Left ventricle myocardium inferior (tissue), 1 donor: ENCODE measurements around the gene ESR2. TPM values are rescaled to one million over a fixed set of nuclear protein-coding genes. Genes with fewer than 3 reads are reported as not detected.
"Not testable (repeated sequence)": the region's sequence is repeated elsewhere in the genome, so short reads cannot be mapped to it uniquely, and the experiment has no call there.

ENCODE experiments used
- DNase-seq: peaks from one replicate; pipeline ENCODE4 v3.0.0-alpha.2; 2020
- H3K27ac ChIP-seq: fragments of 200-600 bp; replicated peaks from 2 replicates; pipeline ENCODE4 v1.8.0; 2021
- H3K27me3 ChIP-seq: fragments of 200-600 bp; 2 replicates; pipeline ENCODE4 v1.8.0; 2021; ENCODE audit warnings: low read depth
- H3K36me3 ChIP-seq: fragments of 200-600 bp; 2 replicates; pipeline ENCODE4 v1.8.0; 2021
- H3K4me1 ChIP-seq: fragments of 200-600 bp; 2 replicates; pipeline ENCODE4 v1.8.0; 2021
- H3K4me3 ChIP-seq: fragments of 200-600 bp; 2 replicates; pipeline ENCODE4 v1.8.0; 2021; ENCODE audit warnings: mild to moderate bottlenecking, moderate library complexity
- H3K9me3 ChIP-seq: fragments of 200-600 bp; replicated peaks from 2 replicates; pipeline ENCODE4 v1.8.0; 2021
- CTCF ChIP-seq: fragments of 200-600 bp; IDR thresholded peaks from 2 replicates; pipeline ENCODE4 v1.8.0; 2021; ENCODE audit warnings: antibody characterized with exemption, mild to moderate bottlenecking, borderline replicate concordance
- intact Hi-C: fragments of 100-400 bp; cut with micrococcal nuclease; formaldehyde crosslinking; loops from one replicate; pipeline ENCODE4 v1.11.0; 2022
- total RNA-seq: library from RNA; stranded (reverse); fragmentation: NEBNext Ultra II Directional; extraction: Animal tissue kit (Norgen Biotek cat#: 25700); gene quantifications from one replicate; pipeline ENCODE4 v1.2.1, GENCODE V29; 2021
- donor health status: DM: no; HTN: yes; CAD: no; lungs with severe emphysema.

Gene ESR2
- total RNA-seq, 1 donor from 2014 or later: 1.0 TPM

- Histone ChIP-seq H3K27ac (peak overlapping the region; percentile 94), H3K4me1 (peaks cover 81% of the 10 kb centered on the region)
These were observed 78.2 kb downstream of the ESR2 start for GRCh38 chr14:64215978-64216377.

GRCh38 chr14:64215274-64215673 is 78.9 kb downstream of the ESR2 start:
- Histone ChIP-seq H3K27ac (peak overlapping the region; percentile 94), H3K27me3 (no peaks in the 10 kb centered on the region), H3K36me3 (peaks cover 92% of the 10 kb centered on the region), H3K9me3 (no peaks in the 10 kb centered on the region), H3K4me3 (peak overlapping the region; percentile 68), H3K4me1 (peaks cover 81% of the 10 kb centered on the region)
- intact Hi-C loops: no loop called here
- no peak for TF ChIP-seq CTCF
- DNase-seq: no peak

More at GRCh38 chr14:64215978-64216377, 78.2 kb downstream of the ESR2 start:
- no peak for DNase-seq
- Histone ChIP-seq H3K36me3 (peaks cover 92% of the 10 kb centered on the region), H3K27me3 (no peaks in the 10 kb centered on the region), H3K9me3 (no peaks in the 10 kb centered on the region), H3K4me3 (peak overlapping the region; percentile 68)
- TF ChIP-seq CTCF: no peak
- intact Hi-C loops: no loop called here

- no peak for TF ChIP-seq CTCF
- H3K27me3 ChIP-seq: no peaks in the 10 kb centered on the region
- DNase-seq: no peak
- peak overlapping the region; percentile 94 for H3K27ac ChIP-seq
- peaks cover 89% of the 10 kb centered on the region for H3K36me3 ChIP-seq
- intact Hi-C loops: no loop called here
- H3K9me3 ChIP-seq: no peaks in the 10 kb centered on the region
- peak overlapping the region; percentile 68 for H3K4me3 ChIP-seq
- H3K4me1 ChIP-seq: peaks cover 81% of the 10 kb centered on the region
These were observed 80.2 kb downstream of the ESR2 start for GRCh38 chr14:64213853-64214570.

GRCh38 chr14:64213086-64213485 is 81.1 kb downstream of the ESR2 start:
- H3K36me3 ChIP-seq: peaks cover 86% of the 10 kb centered on the region
- no peak for DNase-seq
- intact Hi-C loops: no loop called here
- H3K4me3 ChIP-seq: no peak overlapping the region
- no peaks in the 10 kb centered on the region for H3K27me3 ChIP-seq
- H3K27ac ChIP-seq: peak overlapping the region; percentile 94
- no peak for TF ChIP-seq CTCF
- H3K9me3 ChIP-seq: no peaks in the 10 kb centered on the region
- H3K4me1 ChIP-seq: peaks cover 82% of the 10 kb centered on the region

- no peaks in the 10 kb centered on the region for H3K9me3 ChIP-seq
- peak overlapping the region; percentile 94 for H3K27ac ChIP-seq
- H3K4me1 ChIP-seq: peaks cover 80% of the 10 kb centered on the region
- no peaks in the 10 kb centered on the region for H3K27me3 ChIP-seq
- DNase-seq: no peak
- no peak overlapping the region for H3K4me3 ChIP-seq
- intact Hi-C loops: no loop called here
- no peak for TF ChIP-seq CTCF
- peaks cover 81% of the 10 kb centered on the region for H3K36me3 ChIP-seq
These were observed 81.5 kb downstream of the ESR2 start for GRCh38 chr14:64212666-64213065.

- H3K9me3 ChIP-seq, DNase-seq, intact Hi-C loops, H3K4me3 ChIP-seq, H3K27me3 ChIP-seq: not testable (repeated sequence)
- peak overlapping the region; percentile 78 for H3K27ac ChIP-seq
- peaks cover 65% of the 10 kb centered on the region for H3K36me3 ChIP-seq
- peaks cover 72% of the 10 kb centered on the region for H3K4me1 ChIP-seq
These were observed 83.3 kb downstream of the ESR2 start for GRCh38 chr14:64210912-64211311.
